Head of caudate nucleus (tissue), 42 donors: ENCODE measurements around the gene NOL4L.

Experiments
- DNase-seq, 42 donors: peaks; one replicate each; pipeline versions ENCODE4 v3.0.0 to v3.0.0-alpha.2; 2020 to 2021; ENCODE audit warnings: mixed read lengths in 7 of 42
- intact Hi-C: fragments of 100-400 bp; cut with DNase I; formaldehyde crosslinking; loops from one replicate; pipeline ENCODE4 v1.15.0; 2022

The NOL4L gene

GRCh38 chr20:32520927-32521203, 64.3 kb downstream of the NOL4L start:
- no peak for DNase-seq
- intact Hi-C loops = loop anchor here (1.0 kb wide), 1 partner anchor 132 kb away; no protein-coding TSS in a partner anchor

GRCh38 chr20:32519381-32519730, 65.8 kb downstream of the NOL4L start:
- no peak for DNase-seq
- intact Hi-C loops = no loop called here

DNA sequence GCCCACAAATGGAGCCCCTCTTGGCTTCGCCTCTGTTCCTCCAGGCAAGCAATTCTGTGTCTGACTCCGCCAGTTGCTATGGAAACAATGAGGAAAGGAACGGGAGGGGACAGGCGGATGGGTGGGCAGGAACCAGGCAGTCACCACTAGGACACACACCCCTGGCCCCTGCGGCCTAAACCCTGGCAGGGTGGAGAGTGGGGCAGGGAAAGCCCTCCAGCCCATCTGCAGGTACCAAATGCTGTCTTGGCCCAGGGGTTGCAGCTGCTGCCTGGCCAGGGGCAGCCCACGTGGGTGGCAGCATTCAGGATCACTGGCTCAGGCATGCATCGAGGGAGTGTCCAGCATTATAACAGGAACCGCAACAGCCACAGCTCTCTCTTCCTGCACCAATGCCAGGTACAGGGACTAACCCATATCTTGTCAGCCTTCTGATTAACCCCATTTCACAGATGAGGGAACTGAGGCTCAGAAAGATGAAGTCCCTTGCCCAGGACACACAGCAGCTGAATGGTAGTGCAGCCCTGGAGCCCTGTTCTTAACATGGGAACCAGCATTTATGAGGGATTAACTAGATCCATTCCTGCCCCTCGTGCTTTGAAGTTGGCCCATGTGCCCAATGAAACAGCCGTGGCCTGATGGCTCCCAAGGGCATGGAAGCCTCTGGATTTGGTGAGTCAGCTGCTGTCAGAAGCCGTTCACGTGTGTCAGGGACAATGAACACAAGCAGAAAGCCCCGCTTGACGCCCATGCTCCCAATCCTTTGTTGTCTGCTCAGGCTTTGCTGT, 66.3 kb downstream of the NOL4L start:
- no peak for DNase-seq
- intact Hi-C loops = no loop called here

GRCh38 chr20:32517914-32518592, 67.1 kb downstream of the NOL4L start:
- no peak for DNase-seq
- intact Hi-C loops = no loop called here

DNA sequence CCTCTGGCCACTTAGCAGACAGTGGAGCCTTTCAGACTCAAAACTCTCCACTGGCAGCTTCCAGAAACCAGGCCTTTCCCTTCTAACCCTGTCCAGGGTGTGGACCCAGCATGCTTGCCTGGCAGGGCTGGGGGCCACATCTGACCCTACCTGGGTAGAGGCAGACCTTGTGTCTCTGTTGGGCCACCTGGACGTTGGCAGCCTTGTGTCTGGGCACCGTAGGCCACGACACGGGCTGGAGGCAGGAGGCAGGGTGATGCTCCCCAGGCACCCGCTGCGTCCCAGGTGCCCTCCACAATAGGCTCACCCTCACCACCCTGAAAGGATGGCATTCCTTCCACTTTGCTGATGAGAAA, 67.6 kb downstream of the NOL4L start:
- intact Hi-C loops = no loop called here
- DNase-seq = no peak

DNA sequence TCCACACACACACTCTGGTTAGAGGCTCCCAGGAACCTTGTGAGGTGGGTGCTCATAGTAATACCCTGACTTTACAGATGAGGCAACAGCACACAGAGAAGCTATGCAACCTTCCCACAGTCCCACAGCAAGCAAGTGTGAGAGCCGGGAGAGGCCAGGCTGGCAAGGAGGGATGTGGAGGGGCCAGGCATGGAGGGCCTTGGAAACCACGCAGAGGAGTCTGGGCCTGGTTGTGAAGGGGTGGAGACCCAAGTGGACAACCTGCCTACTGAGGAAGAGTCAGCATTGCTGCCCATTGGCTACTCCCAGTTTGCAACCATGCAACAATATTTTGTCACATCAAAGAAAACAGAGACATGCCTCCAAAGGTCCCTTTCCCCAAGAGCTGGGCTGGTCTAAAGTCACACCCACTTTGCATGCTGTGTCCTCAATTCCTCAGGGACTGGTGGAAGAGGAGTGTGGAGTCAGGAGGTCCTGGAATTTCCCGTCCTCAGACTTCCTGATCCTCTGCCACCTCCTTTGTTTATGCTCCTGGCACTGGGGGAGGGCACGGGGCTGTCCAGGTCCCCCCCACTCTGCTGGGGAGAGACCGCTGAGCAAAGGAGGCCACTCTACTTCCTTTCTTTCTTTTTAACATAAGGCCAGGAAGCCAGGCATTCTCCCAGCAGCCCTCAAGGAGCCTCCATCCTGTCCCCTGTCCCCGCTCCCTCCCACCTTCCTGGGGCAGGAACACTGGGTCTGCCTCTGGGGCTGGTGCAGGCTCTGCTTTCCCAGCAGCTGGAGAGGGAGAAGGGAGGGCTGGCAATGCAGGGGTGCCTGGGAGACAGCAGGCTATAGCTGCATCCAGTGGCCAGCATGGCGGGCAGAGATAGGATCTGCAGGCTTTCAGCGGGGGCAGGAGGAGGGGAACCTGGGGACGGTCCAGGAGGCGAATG, 68.3 kb downstream of the NOL4L start:
- intact Hi-C loops = no loop called here
- DNase-seq = peak in 32 of 42 donors; percentile 38 to 78 (median 64)

DNA sequence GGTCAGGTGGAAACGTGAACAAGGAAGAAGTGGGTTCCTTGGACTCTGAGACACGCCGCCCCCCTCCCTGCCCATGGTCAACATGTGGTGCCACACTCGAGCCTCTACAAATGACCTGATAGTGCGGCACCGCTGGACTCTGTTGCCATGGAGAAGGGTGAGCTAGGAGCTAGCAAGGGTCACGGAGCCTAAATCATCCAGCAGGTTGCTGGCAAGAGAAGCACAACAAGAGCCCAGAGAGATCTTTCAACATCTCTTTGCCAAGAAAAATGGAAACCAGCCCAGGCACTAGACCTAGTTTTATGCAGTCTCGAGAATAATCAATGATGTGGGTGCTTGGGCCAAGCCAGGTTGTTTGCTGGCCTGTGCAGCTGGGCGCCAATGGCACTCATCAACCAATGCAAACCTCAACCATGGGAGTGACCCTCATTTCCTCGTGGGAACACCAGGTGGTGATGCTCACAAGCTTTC, 69.5 kb downstream of the NOL4L start:
- intact Hi-C loops = no loop called here
- no peak for DNase-seq

DNA sequence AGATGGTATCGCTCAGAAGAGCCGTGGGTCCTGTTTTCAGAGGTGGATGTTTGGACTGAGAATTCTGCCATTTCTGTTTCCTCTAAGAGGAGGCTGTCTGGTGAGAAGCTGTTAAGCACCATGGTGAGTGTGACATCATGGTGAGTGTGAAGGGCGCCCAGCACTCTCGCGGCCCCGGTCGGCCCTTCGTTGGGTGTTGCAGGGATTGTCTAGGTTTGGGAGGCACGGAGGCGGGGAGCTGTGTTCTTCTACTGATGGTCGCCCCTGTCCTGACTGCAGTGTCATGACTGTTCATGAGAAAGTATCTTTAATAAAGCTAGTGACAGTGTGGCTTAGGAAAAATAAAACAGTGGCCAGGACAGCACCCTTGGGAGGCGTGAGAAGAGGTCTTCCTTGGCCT, 70.4 kb downstream of the NOL4L start:
- intact Hi-C loops = no loop called here
- no peak for DNase-seq

- peak in 1 of 42 donors; percentile 24 for DNase-seq
- intact Hi-C loops = no loop called here
These were observed 71.9 kb downstream of the NOL4L start for GRCh38 chr20:32513031-32513866.

GRCh38 chr20:32512047-32512385, 73.1 kb downstream of the NOL4L start:
- peak in 1 of 42 donors; percentile 21 for DNase-seq
- intact Hi-C loops = no loop called here

- DNase-seq = peak in 1 of 42 donors; percentile 31
- intact Hi-C loops = no loop called here
These were observed 73.6 kb downstream of the NOL4L start for GRCh38 chr20:32511358-32512046.

GRCh38 chr20:32510601-32511357, 74.4 kb downstream of the NOL4L start:
- intact Hi-C loops = no loop called here
- DNase-seq = no peak

DNA sequence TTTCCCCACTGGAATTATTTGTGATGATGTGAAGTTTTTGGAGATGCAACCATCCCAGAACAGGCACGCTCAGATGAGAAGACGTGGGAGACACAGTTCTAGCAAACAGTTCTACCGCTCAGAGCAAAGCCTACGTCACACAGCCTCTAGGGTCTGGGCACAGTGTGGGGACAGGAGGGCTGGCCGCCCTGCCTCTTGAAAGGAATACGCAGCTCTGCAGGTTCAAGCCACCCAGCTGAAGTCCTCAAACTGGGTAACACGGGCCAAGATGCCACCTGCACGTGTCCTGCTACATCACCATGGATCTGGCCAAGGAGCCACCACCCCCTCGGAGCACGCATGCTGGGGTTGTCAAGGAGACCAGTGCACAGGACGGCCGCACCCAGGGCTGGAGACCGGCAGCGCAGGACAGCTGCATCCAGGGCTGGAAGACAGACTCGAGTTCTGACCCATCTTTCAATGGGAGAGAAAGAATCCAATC, 75.0 kb downstream of the NOL4L start:
- intact Hi-C loops = no loop called here
- DNase-seq = no peak

DNA sequence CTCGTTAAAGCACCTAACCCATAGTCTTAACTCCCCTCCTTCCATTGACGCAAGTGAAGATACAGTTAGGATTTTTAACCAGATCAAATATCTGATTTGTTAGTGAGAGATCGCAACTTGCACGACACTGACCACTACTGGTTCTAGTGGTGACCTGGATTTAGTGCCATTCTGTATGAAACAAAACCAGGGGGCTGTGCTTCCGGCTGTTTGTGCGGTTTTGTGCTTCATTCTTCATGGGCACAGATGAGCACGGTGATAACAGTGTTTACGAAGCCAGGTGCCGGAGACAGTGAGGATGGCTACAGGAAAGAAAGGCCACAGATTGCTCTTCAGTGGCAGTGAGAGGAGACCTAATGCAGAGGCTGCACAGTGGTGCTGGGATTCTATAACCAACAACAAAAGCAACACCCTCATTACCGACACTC, 75.5 kb downstream of the NOL4L start:
- no peak for DNase-seq
- intact Hi-C loops = no loop called here

DNA sequence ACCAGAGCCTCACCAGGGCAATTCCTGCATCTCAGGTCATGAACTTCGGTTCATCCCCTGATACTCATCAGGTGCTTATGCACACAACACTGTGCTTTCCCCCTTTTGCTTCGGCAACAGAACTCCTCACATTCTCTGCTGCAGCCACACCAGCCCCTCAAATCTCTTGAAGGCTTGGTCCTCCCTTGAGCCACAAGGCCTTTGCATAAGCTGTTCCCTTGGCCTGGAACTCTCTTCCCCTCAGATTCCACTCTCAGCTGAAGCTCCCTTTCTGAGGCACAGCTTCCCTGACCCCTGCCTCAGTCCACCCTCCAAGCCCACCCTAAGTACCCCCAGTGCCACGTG, 76.4 kb downstream of the NOL4L start:
- DNase-seq = no peak
- intact Hi-C loops = no loop called here

- intact Hi-C loops = no loop called here
- DNase-seq = no peak
These were observed 76.9 kb downstream of the NOL4L start for GRCh38 chr20:32507998-32508774.

GRCh38 chr20:32506721-32507120, 78.4 kb downstream of the NOL4L start:
- intact Hi-C loops = no loop called here
- no peak for DNase-seq
